Gastroesophageal sphincter (tissue), 4 donors: ENCODE results near the gene ARHGAP8. TPM values are rescaled to one million over a fixed set of nuclear protein-coding genes. Genes with fewer than 3 reads are reported as not detected.

ENCODE experiments used
- ATAC-seq: fragments of 150-250 bp; one replicate; pipeline ENCODE4 v1.9.1; 2016; ENCODE audit warnings: mild to moderate bottlenecking, moderate library complexity
- H3K27ac ChIP-seq, 4 donors: fragments of 200-600 bp; sonication (generic) in 3 of 4; 1 replicate in 3 of 4; 2 replicates in 1 of 4; pipeline ENCODE4 v1.5.1; 2016 to 2019
- H3K27me3 ChIP-seq: fragments of 200-600 bp; sonication (generic); one replicate; pipeline ENCODE4 v1.5.1; 2019
- H3K36me3 ChIP-seq, 2 donors: fragments of 200-600 bp; sonication (generic); one replicate each; pipeline ENCODE4 v1.5.1; 2019; ENCODE audit warnings: control low read depth in 1 of 2
- H3K4me1 ChIP-seq, 3 donors: fragments of 200-600 bp; sonication (generic); 1 replicate in 2 of 3; 2 replicates in 1 of 3; pipeline ENCODE4 v1.5.1; 2016 to 2019; ENCODE audit warnings: control low read depth in 2 of 3
- H3K4me3 ChIP-seq, 2 donors: fragments of 200-600 bp; sonication (generic); one replicate each; pipeline ENCODE4 v1.5.1; 2019; ENCODE audit warnings: mild to moderate bottlenecking in 1 of 2, moderate library complexity in 1 of 2
- H3K9me3 ChIP-seq, 3 donors: fragments of 200-600 bp; sonication (generic); one replicate each; pipeline ENCODE4 v1.5.1; 2017 to 2019; ENCODE audit warnings: control low read depth in 2 of 3
- EP300 ChIP-seq: sonication (generic); formaldehyde crosslinking; IDR thresholded peaks from one replicate; pipeline ENCODE4 v1.6.1; 2017; ENCODE audit warnings: antibody characterized with exemption, mild to moderate bottlenecking
- POLR2A ChIP-seq, 2 donors: fragments of 450-650 bp; IDR thresholded peaks; one replicate each; pipeline ENCODE4 v1.6.1; 2017; ENCODE audit warnings: antibody characterized with exemption in 2 of 2, mild to moderate bottlenecking in 2 of 2, moderate library complexity in 1 of 2
- POLR2AphosphoS5 ChIP-seq: sonication (generic); formaldehyde crosslinking; IDR thresholded peaks from one replicate; pipeline ENCODE4 v1.6.1; 2017; ENCODE audit warnings: antibody characterized with exemption
- WGBS, 2 donors: methylation state at CpG; one replicate each; pipeline ENCODE4 v1.1.5; 2018; ENCODE audit warnings: low coverage in 1 of 2; 5-methylcytosine and 5-hydroxymethylcytosine counted together
- total RNA-seq, 4 donors: library from RNA; depleted of rRNA; stranded (reverse); fragments of >200 nt; gene quantifications; one replicate each; pipeline ENCODE4 v1.1.0, GENCODE V29; 2016
- TF ChIP-seq, protein P1 (sequence below), 4 experiments: fragments of 200-600 bp in 2 of 4; fragments of 450-650 bp in 2 of 4; sonication (generic) in 1 of 4; IDR thresholded peaks; one replicate each; pipeline ENCODE4 v1.5.1; 2017 to 2019; ENCODE audit warnings: antibody characterized with exemption in 4 of 4, mild to moderate bottlenecking in 2 of 4, moderate library complexity in 2 of 4

ARHGAP8 gene
- total RNA-seq, 4 donors from 2014 or later, result 0.31 to 1.6 TPM; not detected in 2

- no peak for ATAC-seq
- 50 to 67% methylated on average over 3 to 20 of the region's 21 CpGs for WGBS, 2 donors
- no peak overlapping the region for H3K27ac ChIP-seq
- no peaks in the 10 kb centered on the region for H3K36me3 ChIP-seq
- no peaks in the 10 kb centered on the region for H3K4me1 ChIP-seq
- no peak overlapping the region for H3K4me3 ChIP-seq
- peaks cover 45% of the 10 kb centered on the region for H3K27me3 ChIP-seq
- H3K9me3 ChIP-seq, result peaks cover 0 to 7% (median 0%) of the 10 kb centered on the region in 3 donors
- TF ChIP-seq EP300 (no peak), POLR2AphosphoS5 (no peak), POLR2A (IDR thresholded peaks at IDR 0.05) (no peak)
- TF ChIP-seq, protein P1, sequence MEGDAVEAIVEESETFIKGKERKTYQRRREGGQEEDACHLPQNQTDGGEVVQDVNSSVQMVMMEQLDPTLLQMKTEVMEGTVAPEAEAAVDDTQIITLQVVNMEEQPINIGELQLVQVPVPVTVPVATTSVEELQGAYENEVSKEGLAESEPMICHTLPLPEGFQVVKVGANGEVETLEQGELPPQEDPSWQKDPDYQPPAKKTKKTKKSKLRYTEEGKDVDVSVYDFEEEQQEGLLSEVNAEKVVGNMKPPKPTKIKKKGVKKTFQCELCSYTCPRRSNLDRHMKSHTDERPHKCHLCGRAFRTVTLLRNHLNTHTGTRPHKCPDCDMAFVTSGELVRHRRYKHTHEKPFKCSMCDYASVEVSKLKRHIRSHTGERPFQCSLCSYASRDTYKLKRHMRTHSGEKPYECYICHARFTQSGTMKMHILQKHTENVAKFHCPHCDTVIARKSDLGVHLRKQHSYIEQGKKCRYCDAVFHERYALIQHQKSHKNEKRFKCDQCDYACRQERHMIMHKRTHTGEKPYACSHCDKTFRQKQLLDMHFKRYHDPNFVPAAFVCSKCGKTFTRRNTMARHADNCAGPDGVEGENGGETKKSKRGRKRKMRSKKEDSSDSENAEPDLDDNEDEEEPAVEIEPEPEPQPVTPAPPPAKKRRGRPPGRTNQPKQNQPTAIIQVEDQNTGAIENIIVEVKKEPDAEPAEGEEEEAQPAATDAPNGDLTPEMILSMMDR (IDR thresholded peaks at IDR 0.05), result no peak
These were observed 55.7 kb downstream of the ARHGAP8 start for GRCh38 chr22:44807915-44808690.

- Histone ChIP-seq H3K4me3 (no peak overlapping the region), H3K27me3 (peaks cover 46% of the 10 kb centered on the region), H3K9me3 (peaks cover 0 to 11% (median 0%) of the 10 kb centered on the region in 3 donors), H3K4me1 (no peaks in the 10 kb centered on the region), H3K27ac (no peak overlapping the region), H3K36me3 (no peaks in the 10 kb centered on the region)
- ATAC-seq, result no peak
- TF ChIP-seq POLR2AphosphoS5 (no peak), EP300 (no peak), POLR2A (IDR thresholded peaks at IDR 0.05) (no peak)
- TF ChIP-seq, protein P1 (IDR thresholded peaks at IDR 0.05), result no peak
- WGBS, 2 donors, result 71 to 96% methylated on average over 4 to 10 of the region's 11 CpGs
These were observed 57.1 kb downstream of the ARHGAP8 start for GRCh38 chr22:44809456-44809855.

DNA sequence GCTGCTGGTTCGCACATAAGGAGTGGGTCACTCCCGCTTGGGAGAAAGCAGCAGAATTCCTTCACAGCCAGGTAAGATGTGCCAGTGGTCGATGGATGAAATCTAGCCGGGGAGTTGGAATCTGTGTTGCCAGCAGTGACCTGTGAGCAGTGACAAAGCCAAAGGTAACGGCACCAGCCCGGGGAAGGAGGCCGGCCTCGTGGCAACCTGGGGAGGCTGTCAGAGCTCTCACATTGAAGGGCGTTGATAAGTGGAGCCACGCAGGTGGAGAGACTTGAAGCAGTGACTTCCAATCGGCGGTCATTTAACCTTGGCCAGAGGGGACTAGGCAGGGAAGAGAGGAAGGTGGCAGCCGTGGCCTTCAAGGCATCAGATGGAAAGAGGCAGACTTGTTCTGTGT, 58.8 kb downstream of the ARHGAP8 start:
- peaks cover 46% of the 10 kb centered on the region for H3K27me3 ChIP-seq

DNA sequence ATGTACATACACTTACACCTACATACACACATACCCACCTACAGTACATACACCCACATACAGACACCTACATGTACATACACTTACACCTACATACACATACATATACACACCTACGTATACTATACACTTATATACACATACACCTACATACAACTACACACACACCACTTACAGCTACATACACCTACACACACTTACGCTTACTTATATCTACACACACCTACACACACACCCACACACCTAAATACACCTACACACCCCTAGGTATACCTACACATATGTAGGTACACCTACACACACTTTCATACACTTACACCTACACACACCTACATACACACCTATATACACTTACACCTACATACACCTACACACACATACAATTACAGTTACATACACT, 61.0 kb downstream of the ARHGAP8 start:
- H3K4me3 ChIP-seq, result no peak overlapping the region
- no peaks in the 10 kb centered on the region for H3K36me3 ChIP-seq
- peaks cover 0 to 11% (median 0%) of the 10 kb centered on the region in 3 donors for H3K9me3 ChIP-seq
- H3K4me1 ChIP-seq, result no peaks in the 10 kb centered on the region
- WGBS, 2 donors, result 0 to 67% methylated on average over 2 of the region's 2 CpGs
- TF ChIP-seq EP300 (no peak), POLR2A (IDR thresholded peaks at IDR 0.05) (no peak), POLR2AphosphoS5 (no peak)
- TF ChIP-seq, protein P1 (IDR thresholded peaks at IDR 0.05), result no peak
- no peak overlapping the region for H3K27ac ChIP-seq
- no peak for ATAC-seq
- peaks cover 42% of the 10 kb centered on the region for H3K27me3 ChIP-seq

More for the DNA sequence above, 58.8 kb downstream of the ARHGAP8 start:
- TF ChIP-seq POLR2A (IDR thresholded peaks at IDR 0.05) (no peak), EP300 (no peak), POLR2AphosphoS5 (no peak)
- TF ChIP-seq, protein P1 (IDR thresholded peaks at IDR 0.05), result no peak
- Histone ChIP-seq H3K27ac (no peak overlapping the region), H3K4me3 (no peak overlapping the region), H3K4me1 (no peaks in the 10 kb centered on the region), H3K9me3 (peaks cover 0 to 11% (median 0%) of the 10 kb centered on the region in 3 donors), H3K36me3 (no peaks in the 10 kb centered on the region)
- no peak for ATAC-seq
- 72% methylated on average over 6 of the region's 13 CpGs; no CpG with 5 or more reads in 1 of the 2 donors for WGBS, 2 donors
